ENCODE measurements around the gene TRAF3IP3.

DNA sequence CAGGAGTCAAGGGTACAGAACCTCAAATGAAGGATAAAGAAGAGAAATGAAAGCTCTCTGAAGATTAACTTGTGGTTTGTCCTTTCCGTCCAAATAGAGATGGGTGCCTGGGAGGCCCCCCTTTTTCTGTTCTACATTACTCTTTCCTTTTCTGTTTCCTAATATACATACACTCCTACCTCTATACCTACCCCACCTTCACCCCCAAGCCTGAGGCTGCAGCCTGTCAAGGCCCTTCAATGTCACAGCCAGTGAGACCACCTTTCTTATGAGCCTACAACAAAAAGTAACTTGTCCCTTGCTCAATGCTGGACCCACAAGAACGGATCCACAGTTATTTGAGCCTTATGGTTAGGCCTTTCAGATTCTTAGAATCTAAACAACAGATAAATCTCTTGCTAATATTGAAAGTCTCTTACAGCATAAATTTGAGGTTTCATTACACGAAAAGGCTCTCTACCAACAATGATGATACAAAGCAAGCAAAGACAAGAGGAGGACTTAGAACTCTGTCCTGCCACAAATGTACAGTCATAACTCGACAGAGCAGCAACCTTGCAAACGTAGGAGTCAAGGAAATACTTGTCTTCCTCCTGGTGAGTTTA lies 4.1 kb upstream of the TRAF3IP3 start:
- TF ChIP-seq CTCF (IDR thresholded peaks at IDR 0.05) (no peak), EZH2 (IDR thresholded peaks at IDR 0.05; ENCODE audit: borderline replicate concordance, insufficient read depth, low read depth, low read length, poor library complexity, severe bottlenecking) (no peak)
